ENCODE results near the gene PRKD2. TPM values are rescaled to one million over a fixed set of nuclear protein-coding genes. Genes with fewer than 3 reads are reported as not detected.

The PRKD2 gene
- total RNA-seq, 4 donors from 2014 or later, result 30.8 to 85.7 (median 41.7) TPM

DNA sequence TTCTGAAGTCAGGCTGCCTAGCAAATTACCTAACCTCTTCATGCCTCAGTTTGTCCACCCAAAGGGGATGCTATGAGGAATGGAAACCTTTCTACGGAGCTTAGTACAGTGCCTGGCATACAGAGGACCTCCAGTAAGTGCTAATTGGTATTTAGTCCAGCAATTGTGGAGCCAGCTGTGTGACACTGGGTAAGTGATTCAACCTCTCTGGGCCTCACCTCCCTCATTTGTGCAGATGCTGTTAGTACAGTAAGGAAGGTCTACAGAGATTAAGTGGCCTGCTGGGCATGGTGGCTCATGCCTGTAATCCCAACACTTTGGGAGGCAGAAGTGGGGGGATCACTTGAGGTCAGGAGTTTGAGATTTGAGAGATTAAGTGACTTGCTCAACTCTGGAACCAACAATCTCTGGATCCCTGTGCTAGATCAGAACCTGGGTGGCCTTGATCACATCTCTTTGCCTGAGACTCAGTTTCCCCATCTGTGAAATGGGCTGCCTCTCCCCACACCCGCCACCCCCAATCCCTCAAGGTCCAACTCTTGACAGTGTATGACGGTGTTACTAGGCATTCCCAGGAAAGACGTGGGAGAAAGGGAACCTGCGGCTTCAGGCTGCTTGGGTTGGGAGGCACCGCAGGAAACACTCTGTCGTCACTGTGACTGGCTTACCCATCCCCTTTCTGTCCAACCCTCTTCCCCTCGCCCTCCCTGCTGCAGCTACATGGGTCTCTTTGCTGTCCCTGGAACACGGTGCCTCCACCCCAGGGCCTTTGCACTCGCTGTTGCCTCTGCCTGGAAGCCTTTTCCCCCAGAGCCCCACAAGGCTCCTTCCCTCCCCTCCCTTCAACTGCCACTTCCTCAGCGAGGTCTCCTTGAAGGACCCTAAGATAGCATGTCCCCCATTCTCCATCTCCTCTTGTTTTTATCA, 18.3 kb downstream of the PRKD2 start:
- peak overlapping the region in 1 of 2 donors; percentile 27 for H3K27ac ChIP-seq
- no peak overlapping the region for H3K4me3 ChIP-seq
- intact Hi-C loops (cut with DNase I; ENCODE audit: low total_unique reads), result no loop called here
- H3K4me1 ChIP-seq, result no peaks in the 10 kb centered on the region
- no peak for DNase-seq
- H3K27me3 ChIP-seq, result no peaks in the 10 kb centered on the region
- H3K36me3 ChIP-seq, result no peaks in the 10 kb centered on the region
- no peaks in the 10 kb centered on the region for H3K9me3 ChIP-seq
- TF ChIP-seq, protein P1, sequence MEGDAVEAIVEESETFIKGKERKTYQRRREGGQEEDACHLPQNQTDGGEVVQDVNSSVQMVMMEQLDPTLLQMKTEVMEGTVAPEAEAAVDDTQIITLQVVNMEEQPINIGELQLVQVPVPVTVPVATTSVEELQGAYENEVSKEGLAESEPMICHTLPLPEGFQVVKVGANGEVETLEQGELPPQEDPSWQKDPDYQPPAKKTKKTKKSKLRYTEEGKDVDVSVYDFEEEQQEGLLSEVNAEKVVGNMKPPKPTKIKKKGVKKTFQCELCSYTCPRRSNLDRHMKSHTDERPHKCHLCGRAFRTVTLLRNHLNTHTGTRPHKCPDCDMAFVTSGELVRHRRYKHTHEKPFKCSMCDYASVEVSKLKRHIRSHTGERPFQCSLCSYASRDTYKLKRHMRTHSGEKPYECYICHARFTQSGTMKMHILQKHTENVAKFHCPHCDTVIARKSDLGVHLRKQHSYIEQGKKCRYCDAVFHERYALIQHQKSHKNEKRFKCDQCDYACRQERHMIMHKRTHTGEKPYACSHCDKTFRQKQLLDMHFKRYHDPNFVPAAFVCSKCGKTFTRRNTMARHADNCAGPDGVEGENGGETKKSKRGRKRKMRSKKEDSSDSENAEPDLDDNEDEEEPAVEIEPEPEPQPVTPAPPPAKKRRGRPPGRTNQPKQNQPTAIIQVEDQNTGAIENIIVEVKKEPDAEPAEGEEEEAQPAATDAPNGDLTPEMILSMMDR (IDR thresholded peaks at IDR 0.05), result no peak
- no peak for TF ChIP-seq POLR2A (IDR thresholded peaks at IDR 0.05)

DNA sequence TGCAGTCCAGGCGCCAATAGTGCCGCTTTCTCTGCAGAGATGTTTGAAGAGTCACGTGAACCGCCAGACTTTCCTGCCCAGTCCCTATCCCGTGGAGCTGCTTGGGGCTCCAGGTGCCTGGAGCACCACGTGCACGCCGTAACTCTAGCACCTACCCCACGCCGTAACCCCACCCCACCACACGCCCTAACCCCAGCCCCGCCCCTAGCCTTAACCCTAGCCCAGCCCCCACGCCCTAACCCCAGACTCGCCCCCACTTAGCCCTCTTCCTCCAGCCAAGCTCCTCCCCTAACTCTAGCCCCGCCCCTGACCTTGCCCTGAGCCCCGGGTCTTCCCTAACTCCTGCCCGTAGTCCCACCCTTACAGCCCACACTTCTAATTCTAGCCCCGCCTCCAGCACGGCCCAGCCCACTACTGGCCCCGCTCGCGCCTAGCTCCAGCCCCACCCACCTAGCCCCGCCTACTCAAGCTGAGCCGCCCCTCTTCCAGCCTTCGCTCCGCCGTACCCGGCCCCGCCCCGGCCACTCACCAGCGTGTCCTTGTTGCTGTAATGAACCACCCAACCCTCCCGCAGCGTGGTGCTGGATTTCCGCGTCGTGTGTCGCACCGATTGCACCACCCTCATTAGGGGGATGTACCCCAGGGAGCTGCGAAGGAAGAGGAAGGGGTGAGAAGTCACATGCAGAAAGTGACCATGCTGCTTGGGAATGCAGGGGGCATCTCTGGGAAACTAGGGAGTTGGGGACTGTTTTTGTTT, 19.5 kb downstream of the PRKD2 start:
- peak overlapping the region in 1 of 2 donors; percentile 27 for H3K27ac ChIP-seq
- no peaks in the 10 kb centered on the region for H3K4me1 ChIP-seq
- peak; percentile 89 to 90 for DNase-seq
- TF ChIP-seq POLR2A (IDR thresholded peaks at IDR 0.05), result no peak
- TF ChIP-seq, protein P1 (IDR thresholded peaks at IDR 0.05), result no peak
- intact Hi-C loops (cut with DNase I; ENCODE audit: low total_unique reads), result no loop called here
- H3K9me3 ChIP-seq, result no peaks in the 10 kb centered on the region
- H3K4me3 ChIP-seq, result peak overlapping the region in 1 of 2 donors; percentile 6
- H3K27me3 ChIP-seq, result no peaks in the 10 kb centered on the region
- no peaks in the 10 kb centered on the region for H3K36me3 ChIP-seq

DNA sequence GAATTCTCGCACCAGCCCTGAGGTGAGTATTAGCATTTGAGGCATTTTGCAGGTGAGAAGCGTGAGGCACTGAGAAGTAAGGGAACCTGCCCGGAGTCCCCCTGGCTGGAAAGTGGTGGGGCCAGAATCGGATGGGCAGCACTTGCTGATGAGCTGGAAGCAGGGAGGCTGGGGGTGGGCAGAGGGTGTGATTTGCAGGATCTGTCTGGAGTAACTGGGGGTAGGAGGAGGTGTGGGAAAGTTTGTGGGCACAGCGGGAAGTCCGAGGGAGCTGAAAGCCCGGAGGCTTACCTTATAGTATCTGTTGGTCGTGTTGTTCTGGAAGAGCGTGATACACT, 20.1 kb downstream of the PRKD2 start:
- intact Hi-C loops (cut with DNase I; ENCODE audit: low total_unique reads), result no loop called here
- TF ChIP-seq, protein P1 (IDR thresholded peaks at IDR 0.05), result no peak
- TF ChIP-seq POLR2A (IDR thresholded peaks at IDR 0.05), result no peak
- Histone ChIP-seq H3K27ac (peak overlapping the region in 1 of 2 donors; percentile 27), H3K4me3 (no peak overlapping the region), H3K27me3 (no peaks in the 10 kb centered on the region), H3K9me3 (no peaks in the 10 kb centered on the region), H3K4me1 (no peaks in the 10 kb centered on the region), H3K36me3 (no peaks in the 10 kb centered on the region)
- DNase-seq, result no peak

DNA sequence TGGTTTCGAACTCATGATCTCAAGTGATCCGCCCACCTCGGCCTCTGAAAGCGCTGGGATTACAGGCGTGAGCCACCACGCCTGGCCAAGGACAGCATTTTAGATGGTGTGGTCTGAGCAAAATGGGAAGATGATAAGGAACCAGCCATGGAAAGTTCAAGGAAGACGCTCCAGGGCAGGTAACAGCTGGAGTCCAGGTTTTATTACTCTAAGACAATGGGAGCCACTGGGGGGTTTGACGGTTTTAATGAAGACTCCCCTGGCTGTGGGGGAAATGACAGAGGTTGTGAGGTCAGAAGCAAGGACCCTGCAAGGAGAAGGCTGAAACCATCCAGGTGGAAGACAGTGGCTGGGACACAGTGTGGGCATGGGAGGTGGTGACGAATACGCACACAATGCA, 20.9 kb downstream of the PRKD2 start:
- H3K27me3 ChIP-seq, result no peaks in the 10 kb centered on the region
- H3K4me1 ChIP-seq, result no peaks in the 10 kb centered on the region
- TF ChIP-seq POLR2A (IDR thresholded peaks at IDR 0.05), result no peak
- TF ChIP-seq, protein P1 (IDR thresholded peaks at IDR 0.05), result no peak
- no peaks in the 10 kb centered on the region for H3K36me3 ChIP-seq
- H3K9me3 ChIP-seq, result no peaks in the 10 kb centered on the region
- DNase-seq, result no peak
- no peak overlapping the region for H3K4me3 ChIP-seq
- no peak overlapping the region for H3K27ac ChIP-seq
- intact Hi-C loops (cut with DNase I; ENCODE audit: low total_unique reads), result no loop called here

DNA sequence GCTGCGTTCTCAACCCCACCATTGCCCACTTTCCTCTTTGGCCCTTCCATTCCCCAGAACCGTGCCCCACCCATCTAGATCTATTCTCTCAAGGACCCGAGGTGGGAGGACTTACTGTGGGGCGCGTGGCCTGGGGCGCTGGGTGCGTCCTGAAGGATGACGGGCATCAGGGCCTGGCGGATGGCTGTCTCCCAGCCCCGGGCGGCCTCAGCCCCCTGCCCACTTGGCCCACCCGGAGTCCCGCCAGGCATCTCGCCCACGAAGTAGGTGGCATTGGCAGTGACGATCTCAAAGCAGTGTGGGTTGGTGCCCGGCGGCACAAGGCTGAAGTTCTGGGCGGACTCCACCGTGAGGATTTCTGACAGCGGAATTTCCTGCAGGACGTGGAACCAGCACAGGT, 23.2 kb downstream of the PRKD2 start:
- intact Hi-C loops (cut with DNase I; ENCODE audit: low total_unique reads), result no loop called here
- Histone ChIP-seq H3K27ac (no peak overlapping the region), H3K9me3 (no peaks in the 10 kb centered on the region), H3K4me1 (no peaks in the 10 kb centered on the region), H3K36me3 (no peaks in the 10 kb centered on the region), H3K27me3 (no peaks in the 10 kb centered on the region), H3K4me3 (no peak overlapping the region)
- DNase-seq, result no peak
- TF ChIP-seq, protein P1 (IDR thresholded peaks at IDR 0.05), result no peak
- no peak for TF ChIP-seq POLR2A (IDR thresholded peaks at IDR 0.05)

Data from uterus (tissue), 4 donors.